GM12801 (cell line): ENCODE data around the gene NFE2L1.

Source experiments
- CTCF ChIP-seq: IDR thresholded peaks from one replicate; pipeline ENCODE4 v1.5.1; 2011; ENCODE audit warnings: control low read depth; ENCODE audit not compliant: insufficient read length; ENCODE audit errors: extremely low read depth

The NFE2L1 gene

DNA sequence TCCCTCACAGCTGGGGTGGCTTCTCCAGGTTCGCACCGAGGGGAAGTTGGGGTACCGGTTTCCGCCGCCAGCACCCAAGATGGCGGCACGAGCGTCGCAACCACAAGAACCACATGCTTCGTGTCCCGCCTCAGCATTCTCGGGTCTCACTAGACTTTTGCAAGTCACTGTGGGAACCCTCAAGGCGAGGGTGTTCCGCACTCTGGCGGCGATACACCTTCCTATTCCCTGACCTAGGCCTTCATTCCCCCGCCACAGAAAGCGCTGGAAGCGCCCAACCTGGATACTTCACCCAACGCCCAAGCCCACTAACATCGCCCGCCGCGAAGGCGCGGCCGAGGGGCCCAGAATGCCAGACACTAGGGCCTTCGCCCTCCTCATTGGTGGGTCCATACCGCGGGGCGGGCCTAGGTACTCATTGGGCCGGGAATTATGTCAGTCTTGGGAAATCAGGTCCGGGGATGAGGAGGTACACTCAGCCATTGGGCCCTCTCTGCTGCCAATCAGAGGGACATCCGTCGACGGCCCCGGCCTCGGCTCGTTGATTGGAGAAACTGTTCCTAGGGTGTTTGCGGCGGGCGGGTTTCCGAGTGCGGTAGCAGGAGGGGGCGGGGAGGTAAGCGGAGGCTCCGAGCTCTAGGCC lies at the start of gene NFE2L1:
NFE2L1 (plus strand) TSS at position 619 of the 643 bp plus-strand sequence. CDS start 2,760 bp downstream, outside the sequence.
- no peak for TF ChIP-seq CTCF

- no peak for TF ChIP-seq CTCF
These were observed 48.6 kb upstream of the NFE2L1 start for GRCh38 chr17:47999582-47999981.

- no peak for TF ChIP-seq CTCF
These were observed 47.0 kb upstream of the NFE2L1 start for GRCh38 chr17:48001197-48001596.

DNA sequence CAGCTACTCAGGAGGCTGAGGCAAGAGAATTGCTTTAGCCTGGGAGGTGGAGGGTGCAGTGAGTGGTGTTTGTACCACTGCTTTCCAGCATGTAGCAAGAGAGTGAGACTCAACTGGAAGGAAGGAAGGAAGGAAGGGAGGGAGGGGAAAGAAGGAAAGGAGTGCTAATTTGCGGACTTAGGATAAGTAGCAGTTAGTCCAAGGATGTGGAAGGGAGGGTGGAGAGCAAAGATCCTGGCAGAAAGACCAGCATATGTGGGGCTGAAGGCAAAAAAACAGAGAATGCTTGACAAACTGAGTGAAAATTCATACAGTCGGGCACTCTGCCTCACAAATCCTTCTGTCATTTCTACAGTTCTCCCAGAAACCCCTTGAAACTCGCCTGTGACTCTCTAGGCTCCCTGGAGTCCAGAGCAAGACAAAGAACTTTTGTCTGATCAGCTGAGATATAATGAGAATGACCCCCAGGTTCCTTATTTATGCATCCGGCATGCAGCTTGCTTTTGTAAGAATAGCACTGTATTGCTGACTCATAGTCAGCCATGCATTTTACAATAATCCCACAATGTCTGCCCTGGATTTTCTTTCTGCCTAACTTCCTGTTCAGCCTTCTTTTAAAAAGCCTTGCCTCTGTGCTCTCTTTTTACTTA lies 45.8 kb upstream of the NFE2L1 start:
- TF ChIP-seq CTCF: no peak

GRCh38 chr17:48002916-48003416 lies 45.2 kb upstream of the NFE2L1 start:
- no peak for TF ChIP-seq CTCF

- no peak for TF ChIP-seq CTCF
These were observed 44.6 kb upstream of the NFE2L1 start for GRCh38 chr17:48003417-48004151.

GRCh38 chr17:48004983-48005382 lies 43.2 kb upstream of the NFE2L1 start:
- TF ChIP-seq CTCF: no peak
